ENCODE data around the gene CEBPE. TPM values are rescaled to one million over a fixed set of nuclear protein-coding genes. Genes with fewer than 3 reads are reported as not detected.
A peak's percentile ranks its signal among the peaks of the same experiment; 100 is the strongest.

CEBPE gene
- total RNA-seq, 4 donors from 2014 or later = not detected

- in situ Hi-C loops (cut with MboI; ENCODE audit: low sequenced_read_pairs in 4 of 4) = no loop called here
- ATAC-seq = no peak
- Histone ChIP-seq H3K4me3 (no peak overlapping the region), H3K36me3 (peaks cover 0 to 23% of the 10 kb centered on the region in 2 donors), H3K9me3 (no peaks in the 10 kb centered on the region), H3K27ac (peak overlapping the region in 2 of 4 donors; percentile 4 to 27), H3K27me3 (no peaks in the 10 kb centered on the region), H3K4me1 (peaks cover 22 to 34% of the 10 kb centered on the region in 2 donors)
- TF ChIP-seq, protein P1, sequence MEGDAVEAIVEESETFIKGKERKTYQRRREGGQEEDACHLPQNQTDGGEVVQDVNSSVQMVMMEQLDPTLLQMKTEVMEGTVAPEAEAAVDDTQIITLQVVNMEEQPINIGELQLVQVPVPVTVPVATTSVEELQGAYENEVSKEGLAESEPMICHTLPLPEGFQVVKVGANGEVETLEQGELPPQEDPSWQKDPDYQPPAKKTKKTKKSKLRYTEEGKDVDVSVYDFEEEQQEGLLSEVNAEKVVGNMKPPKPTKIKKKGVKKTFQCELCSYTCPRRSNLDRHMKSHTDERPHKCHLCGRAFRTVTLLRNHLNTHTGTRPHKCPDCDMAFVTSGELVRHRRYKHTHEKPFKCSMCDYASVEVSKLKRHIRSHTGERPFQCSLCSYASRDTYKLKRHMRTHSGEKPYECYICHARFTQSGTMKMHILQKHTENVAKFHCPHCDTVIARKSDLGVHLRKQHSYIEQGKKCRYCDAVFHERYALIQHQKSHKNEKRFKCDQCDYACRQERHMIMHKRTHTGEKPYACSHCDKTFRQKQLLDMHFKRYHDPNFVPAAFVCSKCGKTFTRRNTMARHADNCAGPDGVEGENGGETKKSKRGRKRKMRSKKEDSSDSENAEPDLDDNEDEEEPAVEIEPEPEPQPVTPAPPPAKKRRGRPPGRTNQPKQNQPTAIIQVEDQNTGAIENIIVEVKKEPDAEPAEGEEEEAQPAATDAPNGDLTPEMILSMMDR (IDR thresholded peaks at IDR 0.05 in 4 of 5, conservative IDR thresholded peaks at IDR 0.05 in 1 of 5) = no peak
- no peak for TF ChIP-seq POLR2A (IDR thresholded peaks at IDR 0.05)
- DNase-seq = no peak
- intact Hi-C loops (cut with DNase I; ENCODE audit: low total_unique reads) = no loop called here
Measured at GRCh38 chr14:23159532-23159931, 40.5 kb upstream of the CEBPE start.

DNA sequence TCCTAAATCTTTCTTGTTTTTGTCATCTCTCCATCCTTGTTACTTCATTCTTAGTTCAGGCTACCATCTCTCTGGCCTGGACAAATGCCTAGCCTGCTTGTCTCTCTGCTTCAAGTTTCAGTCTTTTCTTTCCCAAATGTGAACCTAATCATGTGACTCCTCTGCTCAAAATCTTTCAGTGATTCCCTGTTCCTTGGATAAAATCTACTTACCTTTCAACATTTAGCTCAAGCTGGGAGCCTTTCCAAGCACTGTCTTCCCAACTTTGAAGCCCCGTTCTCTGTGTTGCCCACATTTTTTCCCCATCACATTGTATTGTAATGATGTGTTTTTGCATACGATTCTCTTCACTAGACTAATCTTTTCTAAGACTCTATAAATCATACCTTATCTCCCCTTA lies 39.7 kb upstream of the CEBPE start:
- in situ Hi-C loops (cut with MboI; ENCODE audit: low sequenced_read_pairs in 4 of 4) = no loop called here
- ATAC-seq = no peak

DNA sequence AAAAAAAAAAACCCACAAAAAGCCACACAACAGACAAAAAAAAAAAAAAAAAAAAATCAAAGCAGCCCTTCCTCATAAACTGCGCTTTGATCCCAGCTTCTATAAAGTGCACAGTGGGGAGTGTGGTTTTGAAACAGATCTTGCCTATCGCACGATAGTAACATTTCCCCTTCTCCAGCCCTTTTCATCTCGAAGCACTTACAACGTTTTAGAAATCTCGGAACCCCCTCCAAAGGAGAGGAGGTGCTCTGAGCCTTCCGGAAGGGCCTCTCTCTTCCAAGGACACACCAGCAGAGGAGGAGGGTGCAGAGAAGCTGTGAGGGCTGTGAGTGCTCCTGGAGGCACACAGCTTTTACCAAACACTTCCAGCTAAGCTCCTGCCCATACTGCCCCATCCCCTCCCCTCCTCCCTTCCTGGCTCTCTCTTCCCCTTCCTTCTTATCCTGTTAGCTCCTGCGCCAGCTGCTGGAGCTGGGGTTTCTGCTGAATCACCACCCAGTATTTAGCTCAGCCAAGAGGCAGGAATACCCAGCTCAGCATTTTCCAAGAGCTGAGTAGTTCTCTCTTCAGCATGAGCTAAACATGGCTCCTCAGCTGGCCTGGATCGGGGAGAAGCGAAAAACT lies 36.0 kb upstream of the CEBPE start:
- no peaks in the 10 kb centered on the region for H3K27me3 ChIP-seq
- peak; percentile 72 to 75 for ATAC-seq
- peak; percentile 70 to 79 for TF ChIP-seq POLR2A (IDR thresholded peaks at IDR 0.05)
- TF ChIP-seq, protein P1 (IDR thresholded peaks at IDR 0.05 in 4 of 5, conservative IDR thresholded peaks at IDR 0.05 in 1 of 5) = no peak
- H3K36me3 ChIP-seq = peaks cover 0 to 19% of the 10 kb centered on the region in 2 donors
- H3K4me3 ChIP-seq = peak overlapping the region; percentile 30 to 55 (median 46)
- peaks cover 45 to 60% of the 10 kb centered on the region in 2 donors for H3K4me1 ChIP-seq
- DNase-seq = peak; percentile 93 to 98
- H3K27ac ChIP-seq = peak overlapping the region; percentile 90 to 97 (median 96)
- intact Hi-C loops (cut with DNase I; ENCODE audit: low total_unique reads) (loop anchor here (1.0 to 2.0 kb wide), 4 partner anchors 9 to 146 kb away; partner anchors contain the start of gene SLC7A8), in situ Hi-C loops (cut with MboI; ENCODE audit: low sequenced_read_pairs in 4 of 4) (no loop called here)
- H3K9me3 ChIP-seq = no peaks in the 10 kb centered on the region

More for the DNA sequence above, 39.7 kb upstream of the CEBPE start:
- Histone ChIP-seq H3K27me3 (no peaks in the 10 kb centered on the region), H3K36me3 (peaks cover 0 to 16% of the 10 kb centered on the region in 2 donors), H3K9me3 (no peaks in the 10 kb centered on the region), H3K4me1 (peaks cover 26 to 35% of the 10 kb centered on the region in 2 donors), H3K4me3 (no peak overlapping the region), H3K27ac (no peak overlapping the region)
- intact Hi-C loops (cut with DNase I; ENCODE audit: low total_unique reads) = no loop called here
- TF ChIP-seq, protein P1 (IDR thresholded peaks at IDR 0.05 in 4 of 5, conservative IDR thresholded peaks at IDR 0.05 in 1 of 5) = no peak
- TF ChIP-seq POLR2A (IDR thresholded peaks at IDR 0.05) = no peak
- no peak for DNase-seq

GRCh38 chr14:23153851-23154796 lies 35.1 kb upstream of the CEBPE start:
- Histone ChIP-seq H3K27ac (peak overlapping the region; percentile 90 to 97 (median 96)), H3K36me3 (peaks cover 0 to 19% of the 10 kb centered on the region in 2 donors), H3K9me3 (no peaks in the 10 kb centered on the region), H3K27me3 (no peaks in the 10 kb centered on the region), H3K4me3 (peak overlapping the region; percentile 48 to 55 (median 54)), H3K4me1 (peaks cover 54 to 67% of the 10 kb centered on the region in 2 donors)
- in situ Hi-C loops (cut with MboI; ENCODE audit: low sequenced_read_pairs in 4 of 4) = no loop called here
- intact Hi-C loops (cut with DNase I; ENCODE audit: low total_unique reads) = loop anchor here (1.0 to 2.0 kb wide), 4 partner anchors 8 to 147 kb away; partner anchors contain the start of gene SLC7A8
- DNase-seq (peak; percentile 98 to 99), ATAC-seq (peak; percentile 79 to 82)
- peak; percentile 88 to 98 for TF ChIP-seq POLR2A (IDR thresholded peaks at IDR 0.05)
- TF ChIP-seq, protein P1 (IDR thresholded peaks at IDR 0.05 in 4 of 5, conservative IDR thresholded peaks at IDR 0.05 in 1 of 5) = no peak
